Measurements from ENCODE around the gene POLR2I. TPM values are rescaled to one million over a fixed set of nuclear protein-coding genes. Genes with fewer than 3 reads are reported as not detected.
"Not testable (repeated sequence)": the region's sequence is repeated elsewhere in the genome, so short reads cannot be mapped to it uniquely, and the experiment has no call there.

POLR2I gene
- total RNA-seq, 1 donor: 12.8 TPM

- Histone ChIP-seq H3K9me3 (ENCODE audit: low read depth, low read length) (no peaks in the 10 kb centered on the region), H3K27me3 (ENCODE audit: insufficient read depth, low read length) (no peaks in the 10 kb centered on the region), H3K4me1 (ENCODE audit: insufficient read depth, low read length) (no peaks in the 10 kb centered on the region), H3K4me3 (ENCODE audit: low read length) (no peak overlapping the region)
These were observed 21.0 kb downstream of the POLR2I start for GRCh38 chr19:36093687-36094086.

- Histone ChIP-seq H3K9me3 (ENCODE audit: low read depth, low read length) (no peaks in the 10 kb centered on the region), H3K4me1 (ENCODE audit: insufficient read depth, low read length) (no peaks in the 10 kb centered on the region), H3K4me3 (ENCODE audit: low read length) (no peak overlapping the region), H3K27me3 (ENCODE audit: insufficient read depth, low read length) (no peaks in the 10 kb centered on the region)
These were observed 21.5 kb downstream of the POLR2I start for GRCh38 chr19:36093146-36093662.

GRCh38 chr19:36092566-36092965 lies 22.1 kb downstream of the POLR2I start:
- Histone ChIP-seq H3K27me3 (ENCODE audit: insufficient read depth, low read length) (no peaks in the 10 kb centered on the region), H3K9me3 (ENCODE audit: low read depth, low read length) (no peaks in the 10 kb centered on the region), H3K4me3 (ENCODE audit: low read length) (no peak overlapping the region), H3K4me1 (ENCODE audit: insufficient read depth, low read length) (no peaks in the 10 kb centered on the region)

GRCh38 chr19:36090910-36091695 lies 23.6 kb downstream of the POLR2I start:
- H3K9me3 ChIP-seq (ENCODE audit: low read depth, low read length): no peaks in the 10 kb centered on the region
- H3K4me1 ChIP-seq (ENCODE audit: insufficient read depth, low read length): no peaks in the 10 kb centered on the region
- no peak overlapping the region for H3K4me3 ChIP-seq (ENCODE audit: low read length)
- no peaks in the 10 kb centered on the region for H3K27me3 ChIP-seq (ENCODE audit: insufficient read depth, low read length)

- Histone ChIP-seq H3K9me3 (ENCODE audit: low read depth, low read length) (no peaks in the 10 kb centered on the region), H3K4me1 (ENCODE audit: insufficient read depth, low read length) (no peaks in the 10 kb centered on the region), H3K4me3 (ENCODE audit: low read length) (no peak overlapping the region), H3K27me3 (ENCODE audit: insufficient read depth, low read length) (no peaks in the 10 kb centered on the region)
These were observed 24.8 kb downstream of the POLR2I start for GRCh38 chr19:36089847-36090246.

GRCh38 chr19:36086326-36086725 lies 28.3 kb downstream of the POLR2I start:
- H3K4me3 ChIP-seq (ENCODE audit: low read length): no peak overlapping the region
- no peaks in the 10 kb centered on the region for H3K27me3 ChIP-seq (ENCODE audit: insufficient read depth, low read length)
- no peaks in the 10 kb centered on the region for H3K4me1 ChIP-seq (ENCODE audit: insufficient read depth, low read length)
- no peaks in the 10 kb centered on the region for H3K9me3 ChIP-seq (ENCODE audit: low read depth, low read length)

GRCh38 chr19:36084231-36085009 lies 30.3 kb downstream of the POLR2I start:
- Histone ChIP-seq H3K9me3 (ENCODE audit: low read depth, low read length) (no peaks in the 10 kb centered on the region), H3K4me3 (ENCODE audit: low read length) (no peak overlapping the region), H3K27me3 (ENCODE audit: insufficient read depth, low read length) (no peaks in the 10 kb centered on the region), H3K4me1 (ENCODE audit: insufficient read depth, low read length) (no peaks in the 10 kb centered on the region)

- H3K9me3 ChIP-seq (ENCODE audit: low read depth, low read length): no peaks in the 10 kb centered on the region
These were observed 31.8 kb downstream of the POLR2I start for GRCh38 chr19:36082916-36083315.

GRCh38 chr19:36081894-36082293 lies 32.8 kb downstream of the POLR2I start:
- H3K4me1 ChIP-seq (ENCODE audit: insufficient read depth, low read length): no peaks in the 10 kb centered on the region
- H3K9me3 ChIP-seq (ENCODE audit: low read depth, low read length): no peaks in the 10 kb centered on the region

More at GRCh38 chr19:36082916-36083315, 31.8 kb downstream of the POLR2I start:
- no peaks in the 10 kb centered on the region for H3K27me3 ChIP-seq (ENCODE audit: insufficient read depth, low read length)
- H3K4me1 ChIP-seq (ENCODE audit: insufficient read depth, low read length): no peaks in the 10 kb centered on the region
- H3K4me3 ChIP-seq (ENCODE audit: low read length): no peak overlapping the region

GRCh38 chr19:36081385-36081784 lies 33.3 kb downstream of the POLR2I start:
- H3K4me1 ChIP-seq (ENCODE audit: insufficient read depth, low read length): no peaks in the 10 kb centered on the region
- no peaks in the 10 kb centered on the region for H3K27me3 ChIP-seq (ENCODE audit: insufficient read depth, low read length)
- no peaks in the 10 kb centered on the region for H3K9me3 ChIP-seq (ENCODE audit: low read depth, low read length)
- no peak overlapping the region for H3K4me3 ChIP-seq (ENCODE audit: low read length)

More at GRCh38 chr19:36081894-36082293, 32.8 kb downstream of the POLR2I start:
- Histone ChIP-seq H3K4me3 (ENCODE audit: low read length) (no peak overlapping the region), H3K27me3 (ENCODE audit: insufficient read depth, low read length) (no peaks in the 10 kb centered on the region)

GRCh38 chr19:36079389-36079945 lies 35.2 kb downstream of the POLR2I start:
- Histone ChIP-seq H3K4me1 (ENCODE audit: insufficient read depth, low read length) (no peaks in the 10 kb centered on the region), H3K9me3 (ENCODE audit: low read depth, low read length) (no peaks in the 10 kb centered on the region), H3K27me3 (ENCODE audit: insufficient read depth, low read length) (no peaks in the 10 kb centered on the region), H3K4me3 (ENCODE audit: low read length) (no peak overlapping the region)

- Histone ChIP-seq H3K27me3 (ENCODE audit: insufficient read depth, low read length) (no peaks in the 10 kb centered on the region), H3K4me3 (ENCODE audit: low read length) (no peak overlapping the region), H3K9me3 (ENCODE audit: low read depth, low read length) (no peaks in the 10 kb centered on the region), H3K4me1 (ENCODE audit: insufficient read depth, low read length) (no peaks in the 10 kb centered on the region)
These were observed 41.4 kb downstream of the POLR2I start for GRCh38 chr19:36073121-36073876.

GRCh38 chr19:36072081-36072480 lies 42.6 kb downstream of the POLR2I start:
- H3K4me1 ChIP-seq (ENCODE audit: insufficient read depth, low read length): no peaks in the 10 kb centered on the region
- no peaks in the 10 kb centered on the region for H3K9me3 ChIP-seq (ENCODE audit: low read depth, low read length)
- no peak overlapping the region for H3K4me3 ChIP-seq (ENCODE audit: low read length)
- no peaks in the 10 kb centered on the region for H3K27me3 ChIP-seq (ENCODE audit: insufficient read depth, low read length)

- H3K4me3 ChIP-seq (ENCODE audit: low read length); H3K27me3 ChIP-seq (ENCODE audit: insufficient read depth, low read length); H3K4me1 ChIP-seq (ENCODE audit: insufficient read depth, low read length); H3K9me3 ChIP-seq (ENCODE audit: low read depth, low read length): not testable (repeated sequence)
These were observed 45.7 kb downstream of the POLR2I start for GRCh38 chr19:36068810-36069499.

All from mononuclear cell (primary cell).